DND-41 (cell line): ENCODE measurements around the gene TMCC2.

Experiments used
- CTCF ChIP-seq: IDR thresholded peaks from 2 replicates; pipeline ENCODE4 v1.5.1; 2012; ENCODE audit warnings: borderline replicate concordance, low read length, moderate library complexity, mild to moderate bottlenecking; ENCODE audit not compliant: poor library complexity, severe bottlenecking; ENCODE audit errors: extremely low read depth
- EZH2 ChIP-seq: IDR thresholded peaks from 3 replicates; pipeline ENCODE4 v1.6.1; 2012; ENCODE audit warnings: borderline replicate concordance, low read depth, mild to moderate bottlenecking, moderate library complexity, low read length, inconsistent platforms; ENCODE audit not compliant: severe bottlenecking

GRCh38 chr1:205319081-205320018 lies 91.6 kb downstream of the TMCC2 start:
- TF ChIP-seq CTCF (no peak), EZH2 (no peak)
